IPS DF 4.7 (cell line): ENCODE results near the gene CECR2.
"Not testable (repeated sequence)": the region's sequence is repeated elsewhere in the genome, so short reads cannot be mapped to it uniquely, and the experiment has no call there.

Source experiments
- DNase-seq: peaks from one replicate; pipeline ENCODE4 v3.0.0-alpha.2; 2013; ENCODE audit warnings: low spot score; ENCODE audit errors: extremely low read depth

Gene CECR2

DNA sequence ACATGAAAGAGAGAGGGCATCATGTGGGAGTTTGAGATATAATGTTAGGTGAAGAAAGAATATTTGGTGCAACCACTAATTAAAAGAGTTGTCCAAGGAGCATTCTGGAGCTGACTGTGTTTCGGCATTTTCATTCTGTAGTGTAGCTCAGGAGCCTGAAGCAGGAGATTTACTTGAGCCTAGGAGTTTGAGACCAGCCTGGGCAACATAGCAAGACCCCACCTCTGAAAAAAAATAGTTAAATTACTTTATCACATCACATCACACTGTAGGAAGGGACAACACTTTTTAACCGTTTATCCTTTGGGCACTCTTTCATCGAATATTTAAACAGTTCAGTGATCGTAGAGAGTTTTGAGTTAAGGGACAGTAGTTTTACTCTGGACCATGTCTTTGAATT lies 143.7 kb downstream of the CECR2 start:
- no peak for DNase-seq

DNA sequence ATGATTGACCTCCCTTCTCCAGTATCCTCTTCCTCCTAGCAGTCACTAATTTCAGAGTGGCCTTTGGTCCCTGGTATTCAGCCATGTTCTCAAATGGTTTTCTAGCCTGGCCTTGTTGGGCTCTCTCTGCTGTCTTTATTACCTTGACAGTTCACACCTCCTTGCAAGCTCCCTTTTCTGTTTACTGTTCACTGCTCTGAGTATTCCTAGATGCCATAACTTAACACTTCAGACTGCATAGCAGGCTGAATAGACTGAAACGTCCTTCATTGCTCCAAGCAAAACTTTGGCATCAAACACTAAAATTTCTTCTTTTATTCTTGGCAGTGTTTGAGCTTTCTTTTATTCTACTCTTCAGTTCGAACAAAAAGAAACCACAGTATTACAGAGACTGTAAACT lies 144.4 kb downstream of the CECR2 start:
- no peak for DNase-seq

DNA sequence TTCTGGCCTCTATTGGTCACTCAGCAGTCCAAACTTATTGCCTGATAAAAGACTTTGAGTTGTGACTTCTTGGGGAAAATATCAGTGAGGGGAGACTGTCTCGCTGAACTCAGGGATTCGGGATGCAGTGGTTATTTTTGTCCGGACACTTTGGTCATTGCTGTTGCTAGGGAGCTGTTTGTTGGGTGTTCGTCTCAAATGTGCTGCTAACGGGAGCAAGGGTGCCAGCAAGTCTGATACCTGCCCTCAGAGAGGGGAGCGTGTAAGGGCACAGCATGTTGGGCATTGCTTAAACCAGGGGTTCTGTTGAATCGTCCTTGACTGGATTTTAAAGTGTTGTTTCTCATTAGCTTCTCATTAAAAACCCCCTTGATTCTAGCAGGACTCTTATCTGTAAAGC lies 144.8 kb downstream of the CECR2 start:
- DNase-seq, result no peak

DNA sequence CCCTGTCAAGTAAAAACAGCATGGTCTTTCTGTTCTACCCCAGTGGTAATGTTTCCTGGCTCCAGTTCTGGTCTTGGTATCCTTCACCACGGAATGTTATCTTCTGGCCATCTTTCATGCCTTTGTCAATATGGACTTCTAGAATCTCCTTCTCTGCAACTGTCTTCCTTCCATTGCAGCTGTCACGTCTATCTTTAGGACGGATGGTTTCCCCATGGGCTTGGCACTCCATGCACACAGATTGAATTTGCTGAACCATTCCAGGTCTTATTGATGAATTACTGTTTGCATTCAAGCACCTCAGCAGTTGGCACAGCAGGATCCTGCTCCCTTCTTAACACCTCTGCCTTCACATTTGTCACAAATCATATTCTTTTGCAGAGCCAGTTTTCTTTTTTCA lies 149.1 kb downstream of the CECR2 start:
- DNase-seq, result no peak

DNA sequence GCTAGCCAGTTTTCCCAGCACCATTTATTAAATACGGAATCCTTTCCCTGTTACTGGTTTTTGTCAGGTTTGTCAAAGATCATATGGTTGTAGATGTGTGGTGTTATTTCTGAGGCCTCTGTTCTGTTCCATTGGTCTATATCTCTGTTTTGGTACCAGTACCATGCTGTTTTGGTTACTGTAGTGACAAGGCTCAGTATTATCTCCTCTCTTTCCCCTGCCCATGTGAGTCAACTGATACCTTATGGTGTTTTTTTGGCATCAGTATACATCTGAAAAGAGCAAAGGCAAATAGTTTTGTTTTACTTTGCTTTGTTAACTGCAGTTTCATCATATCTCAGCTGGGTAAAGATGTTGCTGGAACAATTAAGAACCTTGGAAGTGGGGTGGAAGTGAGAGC lies 152.7 kb downstream of the CECR2 start:
- not testable (repeated sequence) for DNase-seq

DNA sequence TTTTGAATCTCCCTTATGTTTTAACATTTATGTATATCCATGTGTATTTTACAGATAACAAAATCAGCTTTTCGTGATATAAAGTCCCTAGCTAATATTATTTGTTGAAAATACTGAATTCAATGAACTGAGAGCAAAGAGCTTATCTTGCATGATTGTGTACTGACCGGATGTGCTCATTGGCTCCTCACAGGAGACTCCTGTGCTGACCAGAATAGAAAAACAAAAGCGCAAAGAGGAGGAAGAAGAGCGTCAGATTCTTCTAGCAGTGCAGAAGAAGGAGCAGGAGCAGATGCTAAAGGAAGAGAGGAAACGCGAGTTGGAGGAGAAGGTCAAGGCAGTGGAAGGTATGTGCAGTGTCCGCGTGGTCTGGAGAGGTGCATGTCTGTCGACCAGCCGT lies 154.7 kb downstream of the CECR2 start:
- DNase-seq, result no peak

DNA sequence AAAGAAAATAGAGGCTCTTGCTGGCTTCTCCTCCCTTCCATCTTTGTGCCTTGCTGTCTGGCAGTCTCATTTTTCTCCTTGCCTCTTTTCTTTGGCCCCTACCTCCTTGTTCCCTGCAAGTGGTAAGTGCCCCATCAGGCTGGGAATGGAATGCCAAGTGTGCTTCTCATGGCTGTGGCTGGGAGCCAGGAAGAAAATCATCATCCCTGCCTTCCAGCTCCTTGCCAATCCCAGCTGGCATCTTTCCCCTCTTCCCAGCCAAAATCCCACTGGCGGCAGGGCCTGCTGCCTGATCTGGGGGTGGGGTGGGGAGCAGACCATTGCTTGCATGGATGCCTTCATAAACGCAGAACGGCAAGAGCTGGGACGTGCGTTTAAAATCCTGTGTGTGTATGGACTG lies 167.0 kb downstream of the CECR2 start:
- no peak for DNase-seq

DNA sequence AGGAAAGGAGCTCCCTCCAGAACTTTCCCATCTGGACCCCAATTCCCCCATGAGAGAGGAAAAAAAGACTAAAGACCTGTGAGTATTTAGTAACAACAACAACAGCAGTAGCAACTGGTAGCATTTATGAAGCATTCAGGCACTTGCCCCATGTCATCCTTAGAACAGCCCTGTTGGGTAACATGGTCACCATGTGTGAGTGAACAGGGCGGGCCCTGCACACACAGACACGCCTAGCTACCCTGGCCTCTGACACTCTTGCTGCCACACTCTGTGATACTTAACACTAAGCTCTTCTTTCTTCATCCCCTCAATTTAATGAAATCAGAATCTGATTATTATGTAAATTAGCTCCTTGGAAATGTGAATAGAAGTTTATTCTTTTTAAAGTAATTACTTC lies 167.9 kb downstream of the CECR2 start:
- no peak for DNase-seq

DNA sequence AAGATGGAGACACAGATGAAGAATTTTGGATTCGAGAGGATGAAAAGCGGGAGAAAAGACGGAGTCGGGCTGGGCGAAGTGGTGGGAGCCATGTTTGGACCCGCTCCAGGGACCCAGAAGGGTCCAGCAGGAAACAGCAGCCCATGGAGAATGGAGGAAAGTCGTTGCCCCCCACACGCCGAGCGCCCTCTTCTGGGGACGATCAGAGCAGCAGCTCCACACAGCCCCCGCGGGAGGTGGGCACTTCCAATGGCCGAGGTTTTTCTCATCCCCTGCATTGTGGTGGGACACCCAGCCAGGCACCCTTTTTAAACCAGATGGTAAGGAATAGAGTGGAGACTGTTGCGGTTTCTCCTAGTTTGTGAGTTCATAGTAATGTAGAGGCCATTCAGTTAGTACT lies 171.2 kb downstream of the CECR2 start:
- DNase-seq, result no peak

DNA sequence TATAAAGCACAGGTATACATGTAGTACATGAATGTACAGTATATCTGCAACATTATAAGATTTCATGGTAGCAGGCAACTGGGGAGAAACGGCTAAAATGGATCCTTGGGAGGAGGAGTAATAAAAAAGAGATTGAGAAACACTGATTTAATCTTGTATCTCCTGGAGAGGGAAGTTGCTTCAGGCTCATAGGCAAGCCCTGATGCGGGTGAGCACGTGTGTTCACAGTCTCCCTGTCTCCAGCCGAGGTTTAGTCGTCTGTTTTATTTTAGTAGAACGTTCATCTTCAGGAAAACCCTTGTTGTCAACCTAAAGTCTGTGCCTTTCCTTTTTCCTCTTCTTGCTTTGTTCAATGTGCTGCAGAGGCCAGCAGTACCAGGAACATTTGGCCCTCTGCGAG lies 172.2 kb downstream of the CECR2 start:
- no peak for DNase-seq

DNA sequence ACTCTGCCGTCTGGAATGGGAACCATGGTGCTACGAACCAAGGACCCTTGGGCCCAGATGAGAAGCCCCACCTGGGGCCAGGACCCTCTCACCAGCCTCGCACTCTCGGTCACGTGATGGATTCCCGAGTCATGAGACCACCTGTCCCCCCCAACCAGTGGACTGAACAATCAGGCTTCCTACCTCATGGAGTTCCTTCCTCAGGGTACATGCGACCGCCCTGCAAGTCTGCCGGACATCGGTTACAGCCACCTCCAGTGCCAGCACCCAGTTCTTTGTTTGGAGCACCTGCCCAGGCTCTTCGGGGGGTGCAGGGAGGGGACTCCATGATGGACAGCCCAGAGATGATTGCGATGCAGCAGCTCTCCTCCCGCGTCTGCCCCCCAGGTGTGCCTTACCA lies 173.2 kb downstream of the CECR2 start:
- no peak for DNase-seq

DNA sequence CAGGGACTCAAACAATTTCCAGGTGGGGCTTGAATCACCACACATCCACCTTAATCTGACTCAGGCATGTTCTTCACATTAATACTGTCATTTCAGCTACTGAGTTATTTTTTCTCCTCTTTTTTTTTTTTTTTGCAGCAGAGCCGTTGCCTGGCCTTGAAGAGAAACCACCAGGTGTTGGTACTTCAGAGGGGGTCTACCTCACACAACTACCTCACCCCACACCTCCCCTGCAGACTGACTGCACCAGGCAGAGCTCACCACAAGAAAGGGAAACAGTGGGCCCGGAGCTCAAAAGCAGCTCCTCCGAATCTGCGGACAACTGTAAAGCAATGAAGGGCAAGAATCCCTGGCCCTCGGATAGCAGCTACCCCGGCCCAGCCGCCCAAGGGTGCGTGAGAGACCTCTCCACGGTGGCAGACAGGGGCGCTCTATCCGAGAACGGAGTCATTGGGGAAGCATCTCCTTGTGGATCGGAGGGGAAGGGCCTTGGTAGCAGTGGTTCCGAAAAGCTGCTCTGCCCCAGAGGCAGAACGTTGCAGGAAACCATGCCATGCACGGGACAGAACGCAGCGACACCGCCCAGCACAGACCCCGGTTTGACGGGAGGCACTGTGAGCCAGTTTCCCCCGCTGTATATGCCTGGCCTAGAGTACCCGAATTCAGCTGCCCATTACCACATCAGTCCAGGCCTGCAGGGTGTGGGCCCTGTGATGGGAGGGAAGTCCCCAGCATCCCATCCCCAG lies 178.9 kb downstream of the CECR2 start:
- DNase-seq, result no peak

DNA sequence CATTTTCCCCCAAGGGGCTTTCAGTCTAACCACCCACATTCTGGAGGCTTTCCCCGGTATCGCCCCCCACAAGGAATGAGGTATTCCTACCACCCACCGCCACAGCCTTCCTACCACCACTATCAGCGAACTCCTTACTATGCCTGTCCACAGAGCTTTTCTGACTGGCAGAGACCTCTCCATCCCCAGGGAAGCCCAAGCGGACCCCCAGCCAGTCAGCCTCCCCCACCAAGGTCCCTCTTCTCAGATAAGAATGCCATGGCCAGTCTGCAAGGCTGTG lies 179.4 kb downstream of the CECR2 start:
- DNase-seq, result no peak

DNA sequence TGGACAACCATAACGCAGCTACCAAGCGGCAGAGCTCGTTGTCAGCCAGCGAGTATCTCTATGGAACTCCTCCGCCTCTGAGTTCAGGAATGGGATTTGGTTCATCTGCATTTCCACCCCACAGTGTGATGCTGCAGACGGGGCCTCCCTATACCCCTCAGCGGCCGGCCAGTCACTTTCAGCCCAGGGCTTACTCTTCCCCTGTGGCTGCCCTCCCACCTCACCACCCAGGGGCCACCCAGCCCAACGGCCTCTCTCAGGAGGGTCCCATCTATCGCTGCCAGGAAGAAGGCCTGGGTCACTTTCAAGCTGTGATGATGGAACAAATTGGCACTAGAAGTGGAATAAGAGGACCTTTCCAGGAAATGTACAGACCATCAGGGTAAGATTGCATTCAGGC lies 179.9 kb downstream of the CECR2 start:
- no peak for DNase-seq

DNA sequence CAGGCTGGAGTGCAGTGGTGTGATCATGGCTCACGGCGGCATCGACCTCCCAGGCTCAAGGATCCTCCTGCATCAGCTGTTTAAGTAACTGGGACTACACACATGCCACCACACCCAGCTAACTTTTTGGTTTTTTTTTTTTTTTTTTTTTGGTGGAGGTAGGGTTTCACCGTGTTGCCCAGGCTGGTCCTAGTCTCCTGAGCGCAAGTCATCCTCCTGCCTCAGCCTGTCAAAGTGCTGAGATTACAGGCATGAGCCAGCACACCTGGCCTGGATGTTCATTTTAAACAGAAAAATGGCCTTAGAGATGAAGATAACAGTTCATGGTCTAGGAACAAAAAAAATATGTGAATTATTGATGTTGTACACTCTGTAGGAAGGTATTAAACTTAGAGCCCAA lies 180.4 kb downstream of the CECR2 start:
- DNase-seq, result no peak

DNA sequence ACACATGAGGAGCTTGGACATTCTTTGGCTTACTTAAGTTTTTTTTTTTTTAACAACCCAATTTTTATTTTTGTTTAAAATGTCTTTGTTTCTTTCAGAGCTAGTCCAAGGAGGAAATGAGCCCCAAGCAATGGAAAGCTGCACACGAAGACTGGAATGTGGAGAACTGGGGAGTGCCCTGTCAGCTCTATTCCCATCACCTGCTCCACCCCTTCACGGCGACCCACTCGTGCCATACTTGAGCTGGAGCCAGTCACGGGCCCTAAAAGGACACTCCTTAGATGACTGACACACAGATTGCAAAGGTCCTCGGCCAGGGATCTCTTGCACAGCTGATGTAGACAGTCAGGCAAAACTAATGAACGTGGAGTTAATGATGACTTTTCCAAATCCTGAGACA lies 183.5 kb downstream of the CECR2 start:
- no peak for DNase-seq

DNA sequence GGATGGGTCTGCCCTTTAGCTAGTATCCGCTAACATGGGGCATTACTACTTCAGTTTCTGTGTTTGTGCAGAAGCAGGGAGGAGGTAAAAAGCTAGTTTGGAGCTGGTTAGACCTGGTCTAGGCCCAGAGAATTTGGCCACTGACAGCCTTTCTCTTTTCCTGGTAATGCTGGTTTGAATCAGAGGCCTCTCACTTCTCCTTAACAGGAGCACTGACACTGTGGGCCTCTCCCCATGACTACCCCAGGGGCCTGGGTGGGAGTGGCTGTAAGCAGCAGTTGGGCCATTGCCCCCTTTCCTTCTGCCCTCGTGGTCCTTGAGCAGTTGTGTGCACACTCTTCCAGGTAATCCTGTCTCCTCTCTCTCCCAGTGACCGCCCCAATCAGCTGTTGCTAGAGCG lies 185.6 kb downstream of the CECR2 start:
- no peak for DNase-seq

DNA sequence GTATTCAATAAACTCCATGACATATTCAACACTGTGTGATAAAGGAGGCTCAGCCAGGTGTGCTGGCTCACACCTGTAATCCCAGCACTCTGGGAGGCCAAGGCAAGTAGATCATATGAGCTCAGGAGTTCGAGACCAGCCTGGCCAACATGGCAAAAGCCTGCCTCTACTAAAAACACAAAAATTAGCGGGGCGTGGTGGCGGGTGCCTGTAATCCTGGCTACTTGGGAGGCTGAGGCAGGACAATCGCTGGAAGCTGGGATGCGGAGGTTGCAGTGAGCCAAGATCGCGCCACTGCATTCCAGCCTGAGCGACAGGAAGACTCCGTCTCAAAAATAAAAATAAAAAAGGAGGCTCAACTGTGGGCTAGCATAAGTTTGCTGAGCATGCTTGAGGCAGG lies 189.9 kb downstream of the CECR2 start:
- DNase-seq, result no peak

DNA sequence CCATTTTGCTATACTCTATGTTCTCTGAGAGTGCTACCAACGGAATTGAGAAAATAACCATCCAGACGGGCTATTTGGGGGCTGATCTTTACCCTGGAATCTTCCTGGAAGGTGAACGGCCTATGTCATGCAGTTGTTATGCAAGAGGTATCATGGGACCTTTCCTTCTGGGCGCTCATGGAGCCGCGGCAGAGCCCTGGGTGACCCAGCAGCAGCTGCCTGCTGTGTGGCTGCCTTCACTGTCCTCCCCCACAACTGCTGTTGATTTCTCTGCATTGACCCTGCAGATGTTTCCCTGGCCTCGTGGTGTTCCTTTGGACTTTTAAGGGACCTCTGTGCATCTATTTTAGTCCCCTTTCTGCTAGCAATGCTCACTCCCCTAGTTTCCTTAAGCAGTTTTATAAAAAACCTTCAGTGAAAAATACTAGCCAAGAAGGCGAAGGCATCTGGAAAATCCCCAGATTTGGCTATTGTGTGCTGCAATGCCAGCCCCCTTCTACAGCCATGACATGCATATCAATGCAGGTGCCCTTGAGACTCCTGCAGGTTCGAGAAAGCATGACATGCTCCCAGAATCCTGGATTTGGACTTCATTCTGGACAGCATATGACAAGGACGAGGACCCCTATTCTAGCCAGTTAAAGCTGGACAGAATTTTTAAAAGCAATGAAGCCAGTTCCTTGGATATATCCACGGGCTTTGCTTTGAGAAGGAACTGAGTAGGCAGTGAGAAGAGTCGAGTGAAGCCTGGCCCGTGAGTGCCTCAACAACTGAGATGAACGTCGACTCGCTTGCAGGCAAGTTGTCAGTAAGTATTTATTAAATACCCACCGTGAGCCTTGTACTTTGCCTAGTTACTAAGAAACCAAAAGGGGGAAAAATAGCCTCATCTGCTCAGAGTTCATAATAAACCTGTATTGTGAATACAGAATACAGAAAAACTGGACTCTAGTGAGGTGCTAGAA lies 193.9 kb downstream of the CECR2 start, which contains the start of gene SLC25A18:
Gene SLC25A18 (plus strand): TSS at position 593 of the 965 bp plus-strand sequence. CDS start 16,447 bp downstream, outside the sequence.
- DNase-seq, result no peak

DNA sequence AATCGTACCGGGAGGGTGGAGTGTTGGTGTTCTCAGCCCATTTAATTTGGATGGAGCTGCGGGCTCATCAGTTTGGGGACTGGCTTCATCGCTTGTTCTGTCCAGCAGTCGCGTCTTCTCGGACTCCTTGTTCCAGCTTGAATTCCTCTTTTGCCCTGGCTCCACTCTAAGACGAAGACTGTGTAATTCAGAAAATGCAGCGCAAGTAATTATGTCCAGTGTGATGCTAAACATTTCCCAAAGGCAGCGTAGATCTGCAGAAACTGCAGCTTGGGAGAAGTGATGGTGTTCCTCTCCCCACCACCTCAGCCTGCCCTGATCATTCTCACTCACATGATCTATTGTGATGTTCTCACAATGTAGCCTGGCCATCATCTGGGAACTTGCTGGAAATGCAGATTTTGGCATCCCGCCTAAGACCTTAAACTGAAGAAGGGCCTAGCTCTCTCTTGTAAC lies 194.7 kb downstream of the CECR2 start:
- no peak for DNase-seq

DNA sequence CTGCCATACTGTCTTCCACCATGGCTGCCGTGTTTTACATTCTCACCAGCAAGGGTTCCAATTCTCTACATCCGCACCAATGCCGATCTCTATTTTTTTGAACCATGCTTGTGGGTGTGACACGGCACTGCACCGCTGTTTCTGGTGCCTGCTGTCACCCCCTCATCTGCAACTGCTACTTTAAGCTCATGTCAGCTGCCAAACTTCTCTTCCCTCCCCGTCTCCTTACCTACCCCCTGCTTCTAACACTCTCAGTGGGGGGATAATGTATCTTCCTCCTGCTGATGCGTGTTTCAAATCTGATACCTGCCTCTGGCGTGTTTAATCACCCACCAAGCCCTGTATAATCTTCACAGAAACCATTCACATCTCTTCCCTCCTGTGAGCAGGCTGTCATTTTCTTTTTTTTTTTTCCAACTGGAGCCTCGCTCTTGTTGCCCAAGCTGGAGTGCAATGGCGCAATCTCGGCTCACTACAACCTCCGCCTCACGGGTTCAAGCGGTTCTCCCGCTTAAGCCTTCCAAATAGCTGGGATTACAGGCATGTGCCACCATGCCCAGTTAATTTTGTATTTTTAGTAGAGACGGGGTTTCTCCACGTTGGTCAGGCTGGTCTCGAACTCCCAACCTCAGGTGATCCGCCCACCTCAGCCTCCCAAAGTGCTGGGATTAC lies 196.9 kb downstream of the CECR2 start:
- DNase-seq, result not testable (repeated sequence)

DNA sequence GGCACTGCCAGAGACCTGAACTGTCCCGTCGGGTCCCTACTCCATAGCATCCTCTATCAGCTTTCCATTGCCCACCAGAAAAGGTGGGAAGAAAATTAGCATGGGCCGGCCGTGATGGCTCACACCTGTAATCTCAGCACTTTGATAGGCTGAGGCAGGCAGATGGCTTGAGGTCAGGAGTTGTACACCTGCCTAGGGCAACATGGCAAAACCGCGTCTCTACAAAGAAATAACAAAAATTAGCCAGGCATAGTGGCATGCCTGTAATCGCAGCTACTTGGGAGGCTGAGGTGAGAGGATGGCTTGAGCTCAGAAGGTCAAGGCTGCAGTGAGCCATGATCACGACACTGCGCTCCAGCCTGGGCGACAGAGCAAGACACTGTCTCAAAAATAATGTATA lies 197.5 kb downstream of the CECR2 start:
- DNase-seq, result no peak
